Stimulated activated CD8-positive, alpha-beta memory T cell treated with anti-CD3 and anti-CD28 coated beads, Interleukin-4, amount 100 ng/mL, for 4 hours (primary cell): Measurements from ENCODE around the gene CUEDC2.
"Not testable (repeated sequence)": the region's sequence is repeated elsewhere in the genome, so short reads cannot be mapped to it uniquely, and the experiment has no call there.

Experiments
- DNase-seq, 2 donors: peaks; one replicate each; pipeline ENCODE4 v3.0.0-alpha.2; 2020; ENCODE audit warnings: low read depth in 2 of 2, low spot score in 1 of 2

The CUEDC2 gene

GRCh38 chr10:102454662-102455487 lies 22.5 kb upstream of the CUEDC2 start:
- DNase-seq, result not testable (repeated sequence)

GRCh38 chr10:102453502-102453901 lies 21.1 kb upstream of the CUEDC2 start:
- DNase-seq, result no peak

DNA sequence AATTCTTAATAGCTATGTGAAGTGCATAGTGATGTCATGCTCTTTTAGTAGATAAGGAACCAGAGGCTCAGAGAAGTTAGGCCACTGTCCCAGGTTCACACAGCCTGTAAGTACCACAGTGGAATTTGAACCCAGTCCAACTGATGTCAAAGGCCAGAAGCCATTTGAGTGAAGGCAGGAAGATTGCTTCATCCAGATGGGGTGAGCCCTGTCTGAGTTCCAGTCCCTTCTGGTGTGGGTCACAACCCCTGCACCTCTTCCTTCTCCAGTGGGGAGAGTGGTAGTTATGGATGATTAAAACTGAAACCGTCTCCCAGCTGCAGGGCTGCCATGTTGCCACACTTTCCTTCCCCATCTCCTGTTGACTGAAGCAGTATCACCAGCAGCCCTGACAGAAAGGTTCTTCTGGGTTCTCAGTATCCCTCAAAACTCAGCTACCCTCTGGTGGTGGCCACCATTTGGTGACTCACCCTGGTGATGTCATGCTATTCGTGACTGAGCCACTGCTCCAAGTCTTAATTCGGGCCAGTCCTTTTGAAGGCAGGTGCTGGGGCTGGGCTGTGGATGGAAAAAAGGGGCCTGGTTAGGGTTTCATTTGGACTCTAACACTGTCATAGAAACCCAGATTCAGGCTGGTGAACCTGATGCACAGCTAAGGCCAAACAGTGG lies 20.4 kb upstream of the CUEDC2 start:
- peak in 1 of 2 donors; percentile 32 for DNase-seq

DNA sequence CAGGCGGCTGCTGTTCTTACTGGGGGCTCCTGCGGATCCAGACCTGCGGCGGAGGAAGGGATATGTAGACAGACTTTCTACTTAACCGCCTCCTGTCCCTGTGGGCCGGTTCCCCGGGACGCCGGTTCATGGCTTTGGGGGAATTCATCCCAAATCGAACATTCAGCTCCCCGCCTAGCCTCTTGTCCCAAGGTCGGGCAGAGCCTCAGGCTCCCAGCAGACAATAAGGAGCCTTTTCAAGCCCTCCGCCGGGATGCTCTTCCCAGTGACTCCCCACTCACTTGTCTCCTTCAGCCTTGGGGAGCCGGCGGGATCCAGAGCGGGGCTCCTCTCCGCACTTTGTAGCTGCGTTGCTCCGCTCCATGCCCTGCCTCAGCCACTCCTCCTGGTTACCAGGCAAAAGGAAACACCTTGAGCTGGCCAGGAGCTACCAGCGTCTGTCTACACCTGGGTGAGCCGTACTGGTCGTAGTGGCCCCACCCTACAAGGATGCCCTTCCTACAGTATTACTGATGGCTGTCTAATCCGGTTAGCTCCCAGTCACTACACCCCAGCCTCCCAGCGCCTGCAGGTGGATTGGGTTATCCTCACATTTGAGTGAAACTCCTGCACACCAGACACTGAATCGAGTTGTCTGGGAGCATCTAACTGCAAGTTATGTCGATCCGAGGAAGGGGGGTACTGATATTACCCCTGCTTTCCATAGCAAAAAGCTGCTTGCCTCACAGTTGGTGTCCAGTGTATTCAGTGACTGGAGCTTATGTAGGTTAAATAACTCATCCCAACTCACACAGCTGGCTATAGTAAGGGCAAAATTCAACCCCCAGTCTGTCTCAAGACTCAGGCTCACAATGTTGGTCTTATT lies 19.0 kb upstream of the CUEDC2 start, which contains the start of gene C10orf95:
Gene C10orf95 (minus strand): TSS at position 439 of the 865 bp plus-strand sequence. CDS start 450 bp downstream, outside the sequence.
- DNase-seq, result no peak

DNA sequence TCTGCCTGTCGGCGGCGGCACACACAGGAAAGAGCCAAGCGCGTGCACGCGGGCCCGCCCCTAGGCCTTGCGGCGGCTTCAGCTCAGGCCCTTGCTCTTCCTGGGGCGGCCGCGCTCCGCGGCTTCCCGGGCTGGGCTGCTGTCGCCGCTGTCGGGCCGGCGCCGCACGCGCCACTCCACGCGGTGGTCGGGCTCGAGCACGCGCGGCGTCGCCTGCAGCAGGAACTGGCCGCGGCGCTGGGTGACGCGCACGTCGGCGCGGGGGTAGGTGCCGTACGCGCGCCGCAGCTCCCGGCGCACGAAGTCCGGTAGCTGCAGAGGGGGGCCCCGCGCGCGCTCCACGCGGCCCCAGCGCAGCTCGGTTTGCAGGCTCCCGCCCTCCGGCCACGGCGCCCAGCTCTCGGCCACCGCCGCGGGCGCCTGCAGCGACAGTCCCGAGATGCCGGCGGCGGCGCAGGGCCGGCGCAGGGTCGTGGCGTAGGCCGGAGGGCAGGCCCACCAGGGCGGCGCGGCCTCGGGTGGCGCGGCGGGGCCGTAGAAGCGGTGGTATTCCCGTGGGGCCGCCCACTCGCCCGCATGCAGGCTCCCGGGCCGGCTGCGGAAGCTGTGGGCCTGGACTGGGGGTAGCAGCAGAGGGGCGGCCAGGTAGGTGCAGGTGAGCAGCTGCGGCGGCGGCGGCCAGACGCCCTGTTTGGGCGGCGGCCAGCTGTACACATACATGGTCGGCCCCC lies 18.2 kb upstream of the CUEDC2 start:
- DNase-seq, result peak; percentile 52 to 80

- DNase-seq, result no peak
Measured at GRCh38 chr10:102450124-102450373, 17.7 kb upstream of the CUEDC2 start.

DNA sequence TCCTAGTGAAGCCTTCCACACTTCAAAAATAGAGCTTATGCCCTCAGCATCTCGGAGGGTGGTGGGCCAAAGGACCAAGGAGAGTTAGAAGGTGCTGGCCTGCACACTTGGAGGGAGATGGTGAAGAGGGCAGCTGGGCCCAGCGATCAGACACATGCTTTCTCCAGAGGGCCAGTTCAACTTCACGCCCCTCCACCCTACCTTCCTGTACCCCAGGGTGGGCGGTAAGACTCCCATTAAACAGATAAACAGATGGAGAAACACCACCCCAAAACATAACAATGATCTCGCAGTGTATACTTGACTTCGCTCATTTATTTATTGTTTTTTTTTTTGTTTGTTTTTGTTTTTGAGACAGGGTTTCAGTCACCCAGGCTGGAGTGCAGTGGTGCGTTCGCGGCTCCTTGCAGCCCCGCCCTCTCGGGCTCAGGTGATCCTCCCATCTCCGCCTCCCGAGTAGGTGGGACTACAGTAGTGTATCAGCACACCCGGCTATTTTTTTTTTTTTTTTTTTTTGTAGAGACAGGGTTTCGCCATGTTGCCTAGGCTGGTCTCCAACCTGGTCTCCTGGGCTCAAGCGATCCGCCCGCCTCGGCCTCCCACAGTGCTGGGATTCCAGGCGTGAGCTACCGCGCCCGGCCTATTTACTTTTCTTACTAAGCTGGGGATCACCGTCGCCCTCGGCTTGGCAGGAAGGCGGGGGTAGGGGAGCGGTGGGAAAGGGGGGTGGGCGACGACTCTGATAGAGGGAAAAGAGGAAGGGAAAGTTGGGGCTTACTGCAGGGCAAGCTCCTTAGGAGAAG lies 17.1 kb upstream of the CUEDC2 start:
- peak; percentile 67 to 78 for DNase-seq

GRCh38 chr10:102444851-102445250 lies 12.5 kb upstream of the CUEDC2 start:
- DNase-seq, result no peak

DNA sequence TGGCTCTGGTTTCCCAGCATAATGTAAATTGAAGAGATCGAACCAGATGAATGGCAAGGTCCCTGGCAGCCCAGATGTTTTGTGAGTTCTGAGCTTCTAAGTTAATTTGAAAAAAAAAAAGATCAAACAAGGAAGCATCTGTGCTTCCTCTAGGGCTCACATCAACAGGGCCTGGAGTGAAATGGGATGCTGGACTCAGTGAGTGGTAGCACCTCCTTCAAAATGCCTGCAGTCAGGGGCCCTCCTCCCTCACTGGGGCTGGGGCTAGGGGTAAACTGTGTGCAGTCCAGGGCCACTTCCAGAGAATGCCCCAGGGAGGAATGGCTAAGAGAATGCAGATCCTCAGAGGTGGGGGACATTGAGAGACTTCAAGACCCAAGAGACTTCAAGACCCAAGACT lies 6.0 kb upstream of the CUEDC2 start:
- no peak for DNase-seq

GRCh38 chr10:102437515-102437914 lies 5.1 kb upstream of the CUEDC2 start:
- DNase-seq, result no peak

DNA sequence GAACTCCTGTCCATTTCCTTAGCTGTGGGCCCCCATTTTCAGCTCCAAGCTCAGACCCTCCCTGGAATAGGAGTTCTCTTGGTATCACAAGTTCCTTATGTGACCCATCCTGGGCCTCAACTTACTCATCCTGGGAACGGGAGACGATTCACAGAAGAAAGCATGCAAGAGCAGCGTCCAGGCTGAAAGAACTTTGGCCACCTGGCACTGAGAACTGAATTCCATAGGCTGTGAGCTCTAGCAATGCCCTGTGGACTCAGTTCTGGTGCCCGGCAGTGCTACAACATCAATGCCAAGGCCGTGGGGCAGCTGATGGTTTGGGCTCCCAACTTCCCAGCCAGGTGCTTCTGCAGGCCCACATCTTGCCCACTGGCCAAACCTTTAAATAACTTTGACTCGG lies 3.9 kb upstream of the CUEDC2 start:
- no peak for DNase-seq

GRCh38 chr10:102435529-102436233 lies 3.3 kb upstream of the CUEDC2 start:
- DNase-seq, result peak in 1 of 2 donors; percentile 36

GRCh38 chr10:102435133-102435497 lies 2.7 kb upstream of the CUEDC2 start:
- no peak for DNase-seq

DNA sequence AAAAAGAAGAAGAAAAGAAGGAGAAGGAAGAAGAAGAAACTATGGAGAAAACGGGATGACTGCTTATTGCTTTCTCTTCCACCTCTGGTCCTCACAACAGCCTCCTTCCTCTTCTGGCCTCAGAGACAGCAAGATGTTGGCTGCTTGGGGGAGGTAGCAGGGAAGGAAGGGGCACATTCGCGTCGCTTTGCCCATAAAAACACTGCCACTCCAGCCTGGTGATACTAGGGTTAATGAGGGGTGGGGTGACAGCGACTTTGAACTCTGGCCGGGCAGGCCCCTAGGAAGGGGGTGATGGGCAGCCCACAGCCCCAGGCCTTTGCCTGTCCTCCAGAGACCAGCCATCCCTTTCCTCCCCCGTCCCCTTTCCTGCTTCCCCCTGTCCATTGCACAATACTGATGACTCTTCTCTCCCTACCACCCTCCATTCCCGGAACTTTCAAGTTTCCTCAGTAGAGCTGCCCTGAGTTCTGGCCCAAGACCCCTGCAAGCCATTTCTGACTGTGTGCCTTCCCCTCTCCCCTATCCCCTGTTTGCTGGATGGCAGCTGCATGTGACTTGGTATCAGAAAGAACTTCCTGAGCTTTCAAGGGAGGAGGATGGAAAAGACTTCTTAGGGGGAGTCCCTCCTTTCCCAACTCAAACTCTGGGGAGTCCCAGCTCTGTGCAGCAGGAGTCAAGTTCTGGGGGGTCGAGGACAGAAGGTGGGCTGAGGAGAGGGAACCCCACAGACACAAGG lies 2.2 kb upstream of the CUEDC2 start:
- no peak for DNase-seq

- DNase-seq, result no peak
Measured at GRCh38 chr10:102433619-102434046, 1.3 kb upstream of the CUEDC2 start.

GRCh38 chr10:102431452-102432124 lies 786 bp downstream of the CUEDC2 start:
- DNase-seq, result no peak

- no peak for DNase-seq
Measured at GRCh38 chr10:102429468-102429867, 2.9 kb downstream of the CUEDC2 start.

DNA sequence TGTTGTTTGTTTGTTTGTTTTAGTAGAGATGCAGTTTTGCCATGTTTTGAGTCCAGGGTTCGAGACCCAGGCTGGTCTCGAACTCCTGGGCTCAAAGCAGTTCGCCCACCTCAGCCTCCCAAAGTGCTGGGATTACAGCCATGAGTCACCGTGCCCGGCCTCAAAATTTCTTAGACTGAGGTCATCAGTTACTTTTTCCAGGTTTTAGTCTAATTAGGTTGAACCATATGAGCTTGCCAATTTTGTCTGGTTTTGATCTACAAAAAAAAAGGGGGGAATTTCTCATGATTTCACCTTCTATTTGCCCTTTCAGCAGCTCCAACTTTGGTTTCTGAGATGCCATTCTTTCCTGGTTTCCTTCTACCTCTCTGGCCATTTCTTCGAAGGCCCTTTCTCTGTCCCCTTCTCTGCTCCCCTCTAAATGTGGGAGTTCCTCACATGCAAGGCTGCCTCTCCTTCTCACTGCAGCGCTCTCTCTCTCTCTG lies 5.5 kb downstream of the CUEDC2 start:
- no peak for DNase-seq
